Measurements from ENCODE around the gene RCCD1.

- TF ChIP-seq NR3C1 (CRISPR knock-in tag; conservative IDR thresholded peaks at IDR 0.05; ENCODE audit: low read depth) (no peak), USF1 (CRISPR knock-in tag; IDR thresholded peaks at IDR 0.05) (no peak), CREM (CRISPR knock-in tag; IDR thresholded peaks at IDR 0.05) (no peak), NFE2L1 (CRISPR knock-in tag; IDR thresholded peaks at IDR 0.05) (no peak), CBFB (CRISPR knock-in tag; IDR thresholded peaks at IDR 0.05; ENCODE audit: low read depth) (no peak), OVOL2 (CRISPR knock-in tag; IDR thresholded peaks at IDR 0.05; ENCODE audit: borderline replicate concordance) (no peak), CTCF (IDR thresholded peaks at IDR 0.05) (no peak), STAT6 (CRISPR knock-in tag; conservative IDR thresholded peaks at IDR 0.05; ENCODE audit: low read depth) (no peak), ZNF416 (CRISPR knock-in tag; IDR thresholded peaks at IDR 0.05) (no peak), NFYB (CRISPR knock-in tag; conservative IDR thresholded peaks at IDR 0.05; ENCODE audit: low read depth) (no peak), SMAD4 (CRISPR knock-in tag; IDR thresholded peaks at IDR 0.05) (no peak), TEAD1 (CRISPR knock-in tag; IDR thresholded peaks at IDR 0.05) (no peak)
Measured at GRCh38 chr15:90950676-90951075, 4.0 kb upstream of the RCCD1 start.

Data from WTC11 (cell line).